Measurements from ENCODE around the gene DLG2.

DNA sequence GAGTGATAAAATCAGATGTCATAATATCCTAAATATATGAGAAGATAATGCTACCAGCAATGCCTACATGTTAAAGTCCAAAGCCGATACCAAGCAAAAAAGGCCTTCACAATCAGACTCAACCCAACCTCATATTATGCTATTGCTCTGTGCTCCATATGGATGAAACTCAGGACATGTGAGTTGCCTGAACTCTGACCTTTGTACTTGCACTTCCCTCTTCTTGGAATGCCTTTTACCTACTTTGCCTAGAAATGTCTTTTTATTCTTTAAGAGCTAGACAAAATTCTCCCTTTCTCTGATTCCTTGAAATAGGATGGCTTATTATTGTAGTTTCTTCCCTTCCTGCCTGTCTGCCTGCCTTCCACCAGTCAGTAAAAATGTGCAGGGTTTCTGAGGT lies 1386.3 kb downstream of the DLG2 start:
- TF ChIP-seq, protein P1, sequence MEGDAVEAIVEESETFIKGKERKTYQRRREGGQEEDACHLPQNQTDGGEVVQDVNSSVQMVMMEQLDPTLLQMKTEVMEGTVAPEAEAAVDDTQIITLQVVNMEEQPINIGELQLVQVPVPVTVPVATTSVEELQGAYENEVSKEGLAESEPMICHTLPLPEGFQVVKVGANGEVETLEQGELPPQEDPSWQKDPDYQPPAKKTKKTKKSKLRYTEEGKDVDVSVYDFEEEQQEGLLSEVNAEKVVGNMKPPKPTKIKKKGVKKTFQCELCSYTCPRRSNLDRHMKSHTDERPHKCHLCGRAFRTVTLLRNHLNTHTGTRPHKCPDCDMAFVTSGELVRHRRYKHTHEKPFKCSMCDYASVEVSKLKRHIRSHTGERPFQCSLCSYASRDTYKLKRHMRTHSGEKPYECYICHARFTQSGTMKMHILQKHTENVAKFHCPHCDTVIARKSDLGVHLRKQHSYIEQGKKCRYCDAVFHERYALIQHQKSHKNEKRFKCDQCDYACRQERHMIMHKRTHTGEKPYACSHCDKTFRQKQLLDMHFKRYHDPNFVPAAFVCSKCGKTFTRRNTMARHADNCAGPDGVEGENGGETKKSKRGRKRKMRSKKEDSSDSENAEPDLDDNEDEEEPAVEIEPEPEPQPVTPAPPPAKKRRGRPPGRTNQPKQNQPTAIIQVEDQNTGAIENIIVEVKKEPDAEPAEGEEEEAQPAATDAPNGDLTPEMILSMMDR (IDR thresholded peaks at IDR 0.05) = no peak
- TF ChIP-seq POLR2AphosphoS5 (IDR thresholded peaks at IDR 0.05) (no peak), EP300 (IDR thresholded peaks at IDR 0.05) (no peak)

Data from suprapubic skin (tissue), 4 donors.